Measurements from ENCODE around the gene MID1. TPM values are rescaled to one million over a fixed set of nuclear protein-coding genes. Genes with fewer than 3 reads are reported as not detected.

MID1 gene
- polyA plus RNA-seq, 3 donors, result 0.05 to 0.10 TPM; not detected in 1

GRCh38 chrX:10534611-10535010 lies 85.8 kb downstream of the MID1 start:
- H3K27me3 Mint-ChIP-seq (ENCODE audit: low read depth in 3 of 3), result peaks cover 0 to 1% (median 1%) of the 10 kb centered on the region in 3 donors
- H3K9me3 Mint-ChIP-seq, result peaks cover 0 to 3% (median 0%) of the 10 kb centered on the region in 7 donors
- Histone ChIP-seq H3K36me3 (replicated peaks in 1 of 2; ENCODE audit: control insufficient read depth in 1 of 2, insufficient read depth in 2 of 2, low read length in 2 of 2) (no peaks in the 10 kb centered on the region), H2AFZ (ENCODE audit: insufficient read depth, low read depth, low read length, poor library complexity, severe bottlenecking) (no peak overlapping the region), H3K9ac (ENCODE audit: insufficient read depth, low read length, poor library complexity, severe bottlenecking) (no peak overlapping the region), H3K4me3 (replicated peaks in 1 of 3; ENCODE audit: low read depth in 2 of 3, low read length in 3 of 3) (no peak overlapping the region), H3K4me1 (ENCODE audit: control insufficient read depth in 1 of 2, insufficient read depth in 2 of 2, low read length in 2 of 2) (no peaks in the 10 kb centered on the region), H3K27me3 (ENCODE audit: control insufficient read depth in 2 of 2, insufficient read depth in 2 of 2, low read length in 2 of 2) (no peaks in the 10 kb centered on the region), H3K9me3 (replicated peaks in 1 of 2; ENCODE audit: control insufficient read depth in 1 of 2, insufficient read depth in 1 of 2, low read length in 2 of 2) (no peaks in the 10 kb centered on the region), H3K27ac (ENCODE audit: low read depth in 1 of 2, low read length in 2 of 2) (no peak overlapping the region), H4K20me1 (ENCODE audit: insufficient read depth, low read length) (no peaks in the 10 kb centered on the region), H3K79me2 (ENCODE audit: insufficient read depth, low read length) (no peaks in the 10 kb centered on the region), H3K4me2 (replicated peaks; ENCODE audit: extremely low read depth, low read length, poor library complexity, severe bottlenecking) (no peak overlapping the region)
- no peak overlapping the region for H3K27ac Mint-ChIP-seq
- no peak overlapping the region for H3K4me3 Mint-ChIP-seq
- no peaks in the 10 kb centered on the region for H3K36me3 Mint-ChIP-seq
- no peak for TF ChIP-seq CTCF (IDR thresholded peaks at IDR 0.05)
- no peaks in the 10 kb centered on the region for H3K4me1 Mint-ChIP-seq
- no peak for DNase-seq
- no CpG with 5 or more reads among the region's 2 CpGs for WGBS (ENCODE audit: insufficient coverage)
- intact Hi-C loops (cut with micrococcal nuclease), result no loop called here

GRCh38 chrX:10533696-10534365 lies 86.6 kb downstream of the MID1 start:
- no peaks in the 10 kb centered on the region for H3K27me3 ChIP-seq (ENCODE audit: control insufficient read depth in 2 of 2, insufficient read depth in 2 of 2, low read length in 2 of 2)
- TF ChIP-seq CTCF (IDR thresholded peaks at IDR 0.05), result no peak
- H2AFZ ChIP-seq (ENCODE audit: insufficient read depth, low read depth, low read length, poor library complexity, severe bottlenecking), result no peak overlapping the region
- intact Hi-C loops (cut with micrococcal nuclease), result no loop called here
- no peaks in the 10 kb centered on the region for H4K20me1 ChIP-seq (ENCODE audit: insufficient read depth, low read length)
- Mint-ChIP-seq H3K27ac (no peak overlapping the region), H3K9me3 (peaks cover 0 to 3% (median 0%) of the 10 kb centered on the region in 7 donors), H3K4me3 (no peak overlapping the region), H3K27me3 (ENCODE audit: low read depth in 3 of 3) (peaks cover 0 to 1% (median 1%) of the 10 kb centered on the region in 3 donors), H3K36me3 (no peaks in the 10 kb centered on the region), H3K4me1 (no peaks in the 10 kb centered on the region)
- DNase-seq, result no peak
- no peaks in the 10 kb centered on the region for H3K36me3 ChIP-seq (replicated peaks in 1 of 2; ENCODE audit: control insufficient read depth in 1 of 2, insufficient read depth in 2 of 2, low read length in 2 of 2)
- H3K4me1 ChIP-seq (ENCODE audit: control insufficient read depth in 1 of 2, insufficient read depth in 2 of 2, low read length in 2 of 2), result no peaks in the 10 kb centered on the region
- no CpG with 5 or more reads among the region's 1 CpG for WGBS (ENCODE audit: insufficient coverage)
- no peaks in the 10 kb centered on the region for H3K79me2 ChIP-seq (ENCODE audit: insufficient read depth, low read length)
- no peak overlapping the region for H3K9ac ChIP-seq (ENCODE audit: insufficient read depth, low read length, poor library complexity, severe bottlenecking)
- H3K9me3 ChIP-seq (replicated peaks in 1 of 2; ENCODE audit: control insufficient read depth in 1 of 2, insufficient read depth in 1 of 2, low read length in 2 of 2), result no peaks in the 10 kb centered on the region
- H3K4me2 ChIP-seq (replicated peaks; ENCODE audit: extremely low read depth, low read length, poor library complexity, severe bottlenecking), result no peak overlapping the region
- no peak overlapping the region for H3K27ac ChIP-seq (ENCODE audit: low read depth in 1 of 2, low read length in 2 of 2)
- H3K4me3 ChIP-seq (replicated peaks in 1 of 3; ENCODE audit: low read depth in 2 of 3, low read length in 3 of 3), result no peak overlapping the region
